GM23338 (cell line): ENCODE measurements around the gene NPNT. TPM values are rescaled to one million over a fixed set of nuclear protein-coding genes. Genes with fewer than 3 reads are reported as not detected.
A peak's percentile ranks its signal among the peaks of the same experiment; 100 is the strongest.

Experiments
- ATAC-seq: fragments of 200-7000 bp; cut with Tn5 transposase; 3 replicates; pipeline ENCODE4 v1.9.1; 2020
- DNase-seq: peaks from one replicate; pipeline ENCODE4 v3.0.0-alpha.2; 2015; ENCODE audit warnings: low spot score
- H2AFZ ChIP-seq: fragments of 200-600 bp; sonication (generic); 2 replicates; pipeline ENCODE4 v1.8.0; 2016; ENCODE audit warnings: antibody characterized with exemption, mild to moderate bottlenecking, moderate library complexity
- H3F3A ChIP-seq: fragments of 200-600 bp; sonication (generic); replicated peaks from 2 replicates; pipeline ENCODE4 v1.8.0; 2017; ENCODE audit warnings: antibody characterized with exemption, mixed run types, low read depth
- H3K27ac ChIP-seq: fragments of 200-600 bp; sonication (generic); 2 replicates; pipeline ENCODE4 v1.6.1; 2016; ENCODE audit warnings: low read depth
- H3K27me3 ChIP-seq: fragments of 200-600 bp; sonication (generic); 2 replicates; pipeline ENCODE4 v1.8.0; 2016; ENCODE audit warnings: mild to moderate bottlenecking, mixed run types, moderate library complexity; ENCODE audit not compliant: insufficient read depth
- H3K36me3 ChIP-seq: fragments of 200-600 bp; sonication (generic); 2 replicates; pipeline ENCODE4 v1.8.0; 2016; ENCODE audit warnings: mild to moderate bottlenecking; ENCODE audit not compliant: insufficient read depth
- H3K4me1 ChIP-seq: fragments of 200-600 bp; sonication (generic); 2 replicates; pipeline ENCODE4 v1.8.0; 2016; ENCODE audit warnings: mild to moderate bottlenecking, moderate library complexity; ENCODE audit not compliant: insufficient read depth
- H3K4me2 ChIP-seq: fragments of 200-600 bp; sonication (generic); 2 replicates; pipeline ENCODE4 v1.7.1; 2017; ENCODE audit warnings: mixed run types
- H3K4me3 ChIP-seq: fragments of 200-600 bp; sonication (generic); 2 replicates; pipeline ENCODE4 v1.6.1; 2016; ENCODE audit warnings: mixed run types
- H3K79me2 ChIP-seq: fragments of 200-600 bp; sonication (generic); replicated peaks from 2 replicates; pipeline ENCODE4 v1.8.0; 2017; ENCODE audit warnings: mild to moderate bottlenecking; ENCODE audit not compliant: insufficient read depth
- H3K9me2 ChIP-seq: fragments of 200-600 bp; sonication (generic); 2 replicates; pipeline ENCODE4 v1.8.0; 2017; ENCODE audit not compliant: insufficient read depth
- H4K20me1 ChIP-seq: fragments of 200-600 bp; sonication (generic); replicated peaks from 2 replicates; pipeline ENCODE4 v1.8.0; 2017; ENCODE audit warnings: mild to moderate bottlenecking; ENCODE audit not compliant: insufficient read depth
- H3K27ac Mint-ChIP-seq: 2 replicates; pipeline ENCODE4 v1.8.0; 2020; ENCODE audit warnings: inconsistent platforms, mild to moderate bottlenecking, moderate library complexity, mixed read lengths
- H3K27me3 Mint-ChIP-seq: 3 replicates; pipeline ENCODE4 v1.8.0; 2022; ENCODE audit warnings: low read depth, mild to moderate bottlenecking, moderate library complexity, mixed read lengths, inconsistent platforms; ENCODE audit not compliant: insufficient read depth, poor library complexity
- H3K36me3 Mint-ChIP-seq: 3 replicates; pipeline ENCODE4 v1.8.0; 2021; ENCODE audit warnings: low read depth, mild to moderate bottlenecking, inconsistent platforms, moderate library complexity, mixed read lengths
- H3K4me1 Mint-ChIP-seq: 3 replicates; pipeline ENCODE4 v1.8.0; 2020; ENCODE audit warnings: mild to moderate bottlenecking, inconsistent platforms, mixed read lengths
- H3K4me3 Mint-ChIP-seq: 3 replicates; pipeline ENCODE4 v1.8.0; 2021; ENCODE audit warnings: moderate library complexity, mild to moderate bottlenecking, inconsistent platforms, mixed read lengths
- H3K9me3 Mint-ChIP-seq: 3 replicates; pipeline ENCODE4 v1.8.0; 2020; ENCODE audit warnings: moderate library complexity, mild to moderate bottlenecking, inconsistent platforms, mixed read lengths
- EZH2 ChIP-seq: fragments of 200-600 bp; sonication (generic); IDR thresholded peaks from one replicate; pipeline ENCODE4 v1.8.0; 2017; ENCODE audit warnings: antibody characterized with exemption, mild to moderate bottlenecking, low read depth; ENCODE audit not compliant: unreplicated experiment
- EZH2phosphoT487 ChIP-seq: fragments of 200-600 bp; sonication (generic); IDR thresholded peaks from one replicate; pipeline ENCODE4 v1.8.1; 2018; ENCODE audit warnings: antibody characterized with exemption; ENCODE audit not compliant: unreplicated experiment
- JUNB ChIP-seq: IDR thresholded peaks from one replicate; pipeline ENCODE4 v1.6.1; 2016; ENCODE audit warnings: antibody characterized with exemption; ENCODE audit not compliant: unreplicated experiment
- ZNF114 ChIP-seq: fragments of 250-450 bp; sonication (Bioruptor Pico); IDR thresholded peaks from 2 replicates; pipeline ENCODE4 v1.5.0; 2020; ENCODE audit warnings: mild to moderate bottlenecking, moderate library complexity
- ZNF331 ChIP-seq: fragments of 250-450 bp; sonication (Bioruptor Pico); IDR thresholded peaks from 2 replicates; pipeline ENCODE4 v1.5.0; 2020; ENCODE audit warnings: low read depth, mild to moderate bottlenecking, moderate library complexity
- ZNF462 ChIP-seq: fragments of 250-450 bp; sonication (Bioruptor Pico); IDR thresholded peaks from 2 replicates; pipeline ENCODE4 v1.5.0; 2020; ENCODE audit warnings: mild to moderate bottlenecking, moderate library complexity
- polyA plus RNA-seq: library from polyadenylated mRNA; unstranded; fragments of >200 nt; fragmentation: Nextera tagmentation; extraction: Ambion mirVana; gene quantifications from 2 replicates; pipeline ENCODE4 v1.2.1, GENCODE V29; 2016
- total RNA-seq: library from RNA; depleted of rRNA; stranded (reverse); fragments of >200 nt; shearing (Covaris generic); gene quantifications from 2 replicates; pipeline ENCODE4 v1.2.3, GENCODE V29; 2014
- TF ChIP-seq, protein P1 (sequence below), 2 experiments: fragments of 200-600 bp in 1 of 2; sonication (generic) in 1 of 2; conservative IDR thresholded peaks; 2 replicates each; pipeline versions ENCODE4 v1.5.1 to v1.6.1; 2016 to 2017; ENCODE audit warnings: antibody characterized with exemption in 2 of 2, low read depth in 2 of 2, mild to moderate bottlenecking in 2 of 2, moderate library complexity in 1 of 2

NPNT gene
- total and polyA plus RNA-seq, 2 experiments from 2014 or later: 1.4 TPM

- Mint-ChIP-seq H3K36me3 (no peaks in the 10 kb centered on the region), H3K4me1 (peaks cover 30% of the 10 kb centered on the region), H3K27ac (peak overlapping the region; percentile 47), H3K27me3 (no peaks in the 10 kb centered on the region), H3K4me3 (peak overlapping the region; percentile 21; the same call in 1 of the 3 replicates), H3K9me3 (no peaks in the 10 kb centered on the region)
- peak overlapping the region; percentile 22; the same call in 1 of the 2 replicates for H3K4me3 ChIP-seq
- H3K4me1 ChIP-seq: peaks cover 38% of the 10 kb centered on the region
- DNase-seq: peak; percentile 45
- no peaks in the 10 kb centered on the region for H3F3A ChIP-seq
- no peak for TF ChIP-seq ZNF114
- TF ChIP-seq EZH2: no peak
- 0 out of 2 replicates have a peak, but pooled peaks have one; percentile 74 for TF ChIP-seq ZNF462
- no peak for TF ChIP-seq JUNB
- no peak for TF ChIP-seq ZNF331 (CRISPR knock-in tag)
- no peak for TF ChIP-seq EZH2phosphoT487
- TF ChIP-seq, protein P1, sequence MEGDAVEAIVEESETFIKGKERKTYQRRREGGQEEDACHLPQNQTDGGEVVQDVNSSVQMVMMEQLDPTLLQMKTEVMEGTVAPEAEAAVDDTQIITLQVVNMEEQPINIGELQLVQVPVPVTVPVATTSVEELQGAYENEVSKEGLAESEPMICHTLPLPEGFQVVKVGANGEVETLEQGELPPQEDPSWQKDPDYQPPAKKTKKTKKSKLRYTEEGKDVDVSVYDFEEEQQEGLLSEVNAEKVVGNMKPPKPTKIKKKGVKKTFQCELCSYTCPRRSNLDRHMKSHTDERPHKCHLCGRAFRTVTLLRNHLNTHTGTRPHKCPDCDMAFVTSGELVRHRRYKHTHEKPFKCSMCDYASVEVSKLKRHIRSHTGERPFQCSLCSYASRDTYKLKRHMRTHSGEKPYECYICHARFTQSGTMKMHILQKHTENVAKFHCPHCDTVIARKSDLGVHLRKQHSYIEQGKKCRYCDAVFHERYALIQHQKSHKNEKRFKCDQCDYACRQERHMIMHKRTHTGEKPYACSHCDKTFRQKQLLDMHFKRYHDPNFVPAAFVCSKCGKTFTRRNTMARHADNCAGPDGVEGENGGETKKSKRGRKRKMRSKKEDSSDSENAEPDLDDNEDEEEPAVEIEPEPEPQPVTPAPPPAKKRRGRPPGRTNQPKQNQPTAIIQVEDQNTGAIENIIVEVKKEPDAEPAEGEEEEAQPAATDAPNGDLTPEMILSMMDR (conservative IDR thresholded peaks at IDR 0.05; ENCODE audit: low read depth in 2 of 2): no peak
- peak overlapping the region; percentile 36; the same call in 1 of the 2 replicates for H3K27ac ChIP-seq
- peak overlapping the region; percentile 53 for H3K4me2 ChIP-seq
- no peaks in the 10 kb centered on the region for H3K79me2 ChIP-seq
- no peaks in the 10 kb centered on the region for H3K9me2 ChIP-seq
- no peak overlapping the region for H2AFZ ChIP-seq
- H3K36me3 ChIP-seq: no peaks in the 10 kb centered on the region
- no peaks in the 10 kb centered on the region for H3K27me3 ChIP-seq
- ATAC-seq: peak; percentile 90
- H4K20me1 ChIP-seq: no peaks in the 10 kb centered on the region
Observed at GRCh38 chr4:105972946-105973621, 77.8 kb downstream of the NPNT start.
